Peyer's patch (tissue), 4 donors: Measurements from ENCODE around the gene PIAS3.

Experiments
- POLR2A ChIP-seq, 2 donors: fragments of 450-650 bp; IDR thresholded peaks; one replicate each; pipeline ENCODE4 v1.5.1; 2017; ENCODE audit warnings: antibody characterized with exemption in 2 of 2, mild to moderate bottlenecking in 2 of 2, moderate library complexity in 2 of 2
- TF ChIP-seq, protein P1 (sequence below), 6 experiments: fragments of 450-650 bp in 4 of 6; fragments of 200-600 bp in 2 of 6; sonication (generic) in 1 of 6; IDR thresholded peaks; one replicate each; pipeline ENCODE4 v1.5.1; 2017 to 2019; ENCODE audit warnings: antibody characterized with exemption in 6 of 6, mild to moderate bottlenecking in 3 of 6, moderate library complexity in 1 of 6

DNA sequence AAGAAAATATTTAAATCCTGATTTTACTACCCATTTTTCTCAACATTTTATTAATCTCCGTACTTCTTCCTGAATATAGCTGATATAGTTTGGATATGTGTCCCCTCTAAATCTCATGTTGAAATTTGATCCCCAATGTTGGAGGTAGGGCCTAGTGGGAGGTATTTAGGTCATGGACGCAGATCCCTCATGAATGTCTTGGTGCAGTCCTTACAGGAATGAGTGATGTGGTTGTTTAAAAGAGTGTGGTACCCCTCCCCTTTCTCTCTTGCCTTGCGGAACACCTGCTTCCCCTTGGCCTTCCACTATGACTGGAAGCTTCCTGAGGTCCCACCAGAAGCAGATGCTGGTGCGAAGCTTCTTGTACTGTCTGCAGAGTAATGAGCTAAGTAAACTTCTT, 52.5 kb downstream of the PIAS3 start:
- TF ChIP-seq POLR2A (IDR thresholded peaks at IDR 0.05): no peak
- TF ChIP-seq, protein P1, sequence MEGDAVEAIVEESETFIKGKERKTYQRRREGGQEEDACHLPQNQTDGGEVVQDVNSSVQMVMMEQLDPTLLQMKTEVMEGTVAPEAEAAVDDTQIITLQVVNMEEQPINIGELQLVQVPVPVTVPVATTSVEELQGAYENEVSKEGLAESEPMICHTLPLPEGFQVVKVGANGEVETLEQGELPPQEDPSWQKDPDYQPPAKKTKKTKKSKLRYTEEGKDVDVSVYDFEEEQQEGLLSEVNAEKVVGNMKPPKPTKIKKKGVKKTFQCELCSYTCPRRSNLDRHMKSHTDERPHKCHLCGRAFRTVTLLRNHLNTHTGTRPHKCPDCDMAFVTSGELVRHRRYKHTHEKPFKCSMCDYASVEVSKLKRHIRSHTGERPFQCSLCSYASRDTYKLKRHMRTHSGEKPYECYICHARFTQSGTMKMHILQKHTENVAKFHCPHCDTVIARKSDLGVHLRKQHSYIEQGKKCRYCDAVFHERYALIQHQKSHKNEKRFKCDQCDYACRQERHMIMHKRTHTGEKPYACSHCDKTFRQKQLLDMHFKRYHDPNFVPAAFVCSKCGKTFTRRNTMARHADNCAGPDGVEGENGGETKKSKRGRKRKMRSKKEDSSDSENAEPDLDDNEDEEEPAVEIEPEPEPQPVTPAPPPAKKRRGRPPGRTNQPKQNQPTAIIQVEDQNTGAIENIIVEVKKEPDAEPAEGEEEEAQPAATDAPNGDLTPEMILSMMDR (IDR thresholded peaks at IDR 0.05): no peak
